Peyer's patch (tissue), 4 donors: Measurements from ENCODE around the gene PACS1.

ENCODE experiments used
- CTCF ChIP-seq, 6 experiments: fragments of 450-650 bp in 4 of 6; fragments of 200-600 bp in 2 of 6; sonication (generic) in 1 of 6; IDR thresholded peaks; one replicate each; pipeline ENCODE4 v1.5.1; 2017 to 2019; ENCODE audit warnings: antibody characterized with exemption in 6 of 6, mild to moderate bottlenecking in 3 of 6, moderate library complexity in 1 of 6
- POLR2A ChIP-seq, 2 donors: fragments of 450-650 bp; IDR thresholded peaks; one replicate each; pipeline ENCODE4 v1.5.1; 2017; ENCODE audit warnings: antibody characterized with exemption in 2 of 2, mild to moderate bottlenecking in 2 of 2, moderate library complexity in 2 of 2

DNA sequence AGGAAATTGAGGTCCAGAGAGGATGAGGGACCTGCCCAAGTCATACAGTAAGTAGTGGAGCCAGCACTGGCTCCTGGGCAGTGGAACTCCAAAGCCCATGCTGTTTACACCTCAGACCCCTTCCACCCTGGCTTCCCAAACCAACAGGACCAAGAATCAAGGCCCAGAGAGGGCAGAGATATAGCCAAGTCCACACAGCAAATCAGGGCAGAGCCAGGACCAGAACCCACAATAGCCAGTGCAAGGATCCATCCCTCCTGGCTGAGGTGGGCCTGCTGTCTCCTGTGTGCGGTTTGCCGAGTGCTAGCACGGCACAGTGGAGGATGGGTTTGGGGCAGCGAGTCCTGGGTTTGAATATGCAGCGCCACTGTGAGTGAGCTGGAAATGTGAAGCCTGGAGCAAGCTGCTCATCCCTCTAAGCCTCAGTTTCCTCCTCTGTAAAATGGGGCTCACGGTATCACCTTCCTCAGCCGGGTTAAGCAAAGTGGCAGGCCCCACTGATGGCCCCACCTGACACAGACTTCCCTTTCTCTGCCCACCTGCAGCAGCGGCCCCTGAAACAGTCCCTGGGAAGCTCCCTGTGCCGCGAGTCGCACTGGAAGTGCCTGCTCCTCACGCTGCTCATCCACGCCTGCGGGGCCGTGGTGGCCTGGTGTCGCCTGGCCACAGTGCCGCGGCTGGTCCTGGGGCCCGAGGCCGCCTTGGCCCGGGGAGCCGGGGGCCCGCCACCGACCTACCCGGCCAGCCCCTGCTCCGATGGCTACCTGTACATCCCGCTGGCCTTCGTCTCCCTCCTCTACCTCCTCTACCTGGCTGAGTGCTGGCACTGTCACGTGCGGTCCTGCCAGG is 223.9 kb downstream of the PACS1 start:
- no peak for TF ChIP-seq CTCF (IDR thresholded peaks at IDR 0.05)
- TF ChIP-seq POLR2A (IDR thresholded peaks at IDR 0.05): no peak
